ENCODE results near the gene FANCG.

Gene FANCG

GRCh38 chr9:35103660-35104191 lies 24.0 kb upstream of the FANCG start:
- DNase-seq (ENCODE audit: low read depth in 4 of 4, low spot score in 1 of 4), result no peak

DNA sequence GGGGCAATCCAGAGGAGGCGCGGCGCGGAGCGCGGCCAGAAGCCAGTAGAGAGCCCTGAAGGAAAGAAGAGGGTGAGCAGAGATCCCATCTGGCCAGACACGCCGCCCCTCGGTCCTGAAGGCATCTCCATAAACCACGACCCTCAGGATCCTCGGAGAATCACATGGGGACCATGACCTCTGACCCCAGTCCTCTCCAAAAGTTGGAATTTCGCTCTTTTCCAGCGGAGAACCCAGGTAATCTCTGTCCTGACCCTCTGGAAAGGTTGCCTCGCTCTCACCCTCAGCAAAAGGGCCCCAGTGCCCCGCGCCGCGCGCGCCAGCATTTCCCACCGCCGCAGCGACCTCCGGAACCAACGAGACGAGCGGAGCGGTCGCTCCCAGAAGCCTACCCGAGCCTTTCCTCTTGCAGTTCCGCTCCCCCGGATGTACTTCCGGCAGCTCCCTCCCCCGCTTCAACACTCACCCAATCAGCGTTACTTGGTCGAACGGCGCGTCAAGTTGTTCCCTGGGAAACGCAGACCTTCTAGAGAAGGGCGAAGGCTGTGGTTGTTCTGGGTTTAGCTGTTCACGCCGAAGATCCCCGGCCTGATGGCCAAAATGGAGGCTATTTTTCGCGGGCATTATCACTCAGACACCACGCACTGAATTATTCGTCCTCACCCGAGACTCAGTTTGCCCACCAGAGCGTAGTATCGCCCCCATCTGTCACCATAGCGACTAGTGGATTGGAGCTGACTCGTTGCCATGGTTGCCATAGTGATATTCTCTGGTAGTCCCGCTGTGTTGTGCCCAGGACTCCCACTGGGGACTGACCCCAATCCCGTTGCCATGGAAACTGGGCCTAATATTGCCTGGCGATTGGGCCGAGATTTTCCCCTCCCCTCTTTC lies 23.3 kb upstream of the FANCG start, which contains the start of gene STOML2:
Gene STOML2, minus strand, starts transcription at position 363 of the 891 bp plus-strand sequence. Its CDS starts 37 bp downstream, at position 326.
- peak; percentile 80 to 88 (median 84) for DNase-seq (ENCODE audit: low read depth in 4 of 4, low spot score in 1 of 4)

DNA sequence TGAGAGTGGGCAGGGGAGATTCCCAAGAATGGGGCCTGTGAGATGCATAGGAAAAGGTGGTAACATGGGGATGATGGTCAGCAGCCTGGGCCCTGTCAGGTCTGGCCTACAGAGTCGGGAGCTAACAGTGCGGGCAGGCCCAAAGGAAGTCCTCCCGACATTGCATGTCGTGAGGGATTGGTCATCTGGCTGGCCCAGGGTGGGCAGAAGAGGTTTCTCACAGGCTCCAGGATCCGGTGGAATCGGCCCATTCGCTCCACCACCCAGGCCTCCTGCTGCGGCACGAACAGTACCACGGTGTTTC lies 22.7 kb upstream of the FANCG start:
- no peak for DNase-seq (ENCODE audit: low read depth in 4 of 4, low spot score in 1 of 4)

GRCh38 chr9:35097573-35097972 lies 17.8 kb upstream of the FANCG start:
- no peak for DNase-seq (ENCODE audit: low read depth in 4 of 4, low spot score in 1 of 4)

DNA sequence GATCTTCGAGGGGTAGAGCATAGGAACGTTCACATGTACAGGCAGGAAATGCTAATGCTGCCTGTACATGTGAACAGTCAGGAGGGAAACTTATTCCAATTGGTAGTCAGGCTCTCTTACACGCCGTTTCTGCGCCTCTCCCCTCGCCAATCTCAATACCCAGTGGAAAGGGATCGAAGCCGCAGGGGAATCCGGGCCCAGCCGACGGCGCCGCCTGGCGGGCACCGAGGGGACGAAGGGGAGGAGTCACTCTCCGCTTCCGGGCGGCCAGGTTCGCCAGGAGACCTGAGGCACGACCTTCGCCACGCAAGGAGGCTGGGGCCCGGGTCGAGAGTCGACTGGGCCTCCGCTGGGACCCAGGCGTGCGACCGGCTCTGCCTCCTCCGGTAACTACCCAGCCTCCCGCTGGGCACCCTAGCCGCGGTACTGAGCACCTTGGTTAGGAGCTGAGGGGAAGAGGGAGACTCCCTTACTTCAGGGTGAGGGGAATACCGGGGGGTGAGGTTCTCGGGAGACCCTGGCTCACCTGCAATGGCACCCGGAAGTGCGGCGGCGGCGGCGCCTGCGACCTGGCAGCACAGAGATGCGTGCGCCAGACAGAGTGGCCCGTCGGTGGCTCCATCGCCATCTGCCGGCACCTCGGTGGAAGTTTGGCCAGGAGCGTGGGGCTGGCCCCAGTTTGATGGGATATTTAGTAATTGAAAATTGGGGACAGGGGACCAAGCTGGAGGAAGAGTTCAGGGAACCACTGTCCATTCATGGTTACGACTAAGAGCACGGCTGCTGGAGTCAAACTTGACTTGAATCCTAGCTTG lies 16.5 kb upstream of the FANCG start, which contains the start of gene PIGO:
Gene PIGO, minus strand, starts transcription at position 557 of the 815 bp plus-strand sequence. CDS start 1,026 bp downstream, outside the sequence.
- DNase-seq (ENCODE audit: low read depth in 4 of 4, low spot score in 1 of 4), result peak; percentile 77 to 87 (median 84)

GRCh38 chr9:35091536-35091935 lies 11.8 kb upstream of the FANCG start:
- DNase-seq (ENCODE audit: low read depth in 4 of 4, low spot score in 1 of 4), result no peak

DNA sequence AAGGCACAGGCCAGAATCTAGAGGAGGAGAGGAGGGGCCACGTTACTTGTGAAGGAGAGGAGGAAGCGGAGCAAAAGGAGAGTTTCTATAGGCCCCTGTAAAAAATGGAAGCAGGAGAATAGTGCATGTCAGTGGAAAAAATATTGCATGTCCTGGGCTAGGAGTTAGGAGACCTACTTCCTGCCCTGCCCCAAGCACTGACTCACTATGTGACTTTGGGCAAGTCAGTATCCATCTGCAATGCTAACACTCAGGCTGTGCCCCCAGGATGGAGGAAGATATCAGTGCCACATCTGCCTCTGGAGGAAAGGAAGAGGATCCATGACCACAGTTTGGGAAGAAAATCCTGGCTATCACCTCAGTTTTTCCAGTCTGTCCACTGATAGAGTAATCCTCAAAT lies 9.7 kb upstream of the FANCG start:
- no peak for DNase-seq (ENCODE audit: low read depth in 4 of 4, low spot score in 1 of 4)

DNA sequence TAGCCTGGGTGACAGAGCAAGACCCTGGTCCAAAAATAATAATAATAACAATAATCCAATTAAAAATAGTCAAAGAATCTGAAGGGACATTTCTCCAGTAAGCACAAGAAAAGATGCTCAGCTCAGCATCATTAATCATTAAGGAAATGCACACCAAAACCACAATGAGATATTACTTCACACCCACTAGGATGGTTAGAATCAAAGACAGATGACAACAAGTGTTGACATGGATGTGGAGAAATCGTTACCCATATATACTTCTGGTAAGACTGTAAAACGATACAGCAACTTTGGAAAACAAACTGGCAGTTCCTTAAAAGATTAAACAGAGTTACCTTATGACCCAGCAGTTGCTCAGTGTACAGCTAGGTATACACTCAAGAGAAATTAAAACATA lies 5.3 kb upstream of the FANCG start:
- DNase-seq (ENCODE audit: low read depth in 4 of 4, low spot score in 1 of 4), result no peak

GRCh38 chr9:35079041-35079425 lies 709 bp downstream of the FANCG start:
- DNase-seq (ENCODE audit: low read depth in 4 of 4, low spot score in 1 of 4), result no peak

DNA sequence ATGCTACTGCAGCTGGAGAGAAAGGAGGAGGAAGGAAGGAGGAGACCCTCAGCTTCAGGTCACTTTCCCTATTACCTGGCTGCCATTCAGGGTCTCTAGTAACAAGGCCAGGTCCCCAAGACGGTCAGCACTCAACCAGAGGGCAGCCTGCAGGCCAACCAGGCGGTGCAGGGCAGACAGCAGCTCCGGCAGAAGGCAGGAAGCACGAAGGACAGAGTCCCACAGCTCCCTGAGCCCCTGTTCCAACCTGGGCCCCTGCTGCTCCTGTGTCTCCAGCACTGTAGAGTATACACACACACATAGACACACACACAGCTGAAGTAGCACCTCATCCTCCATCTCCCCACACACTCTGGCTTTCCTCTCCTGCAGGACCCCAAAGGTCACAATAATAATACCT lies 1.7 kb downstream of the FANCG start:
- no peak for DNase-seq (ENCODE audit: low read depth in 4 of 4, low spot score in 1 of 4)

GRCh38 chr9:35076848-35077247 lies 2.9 kb downstream of the FANCG start:
- no peak for DNase-seq (ENCODE audit: low read depth in 4 of 4, low spot score in 1 of 4)

DNA sequence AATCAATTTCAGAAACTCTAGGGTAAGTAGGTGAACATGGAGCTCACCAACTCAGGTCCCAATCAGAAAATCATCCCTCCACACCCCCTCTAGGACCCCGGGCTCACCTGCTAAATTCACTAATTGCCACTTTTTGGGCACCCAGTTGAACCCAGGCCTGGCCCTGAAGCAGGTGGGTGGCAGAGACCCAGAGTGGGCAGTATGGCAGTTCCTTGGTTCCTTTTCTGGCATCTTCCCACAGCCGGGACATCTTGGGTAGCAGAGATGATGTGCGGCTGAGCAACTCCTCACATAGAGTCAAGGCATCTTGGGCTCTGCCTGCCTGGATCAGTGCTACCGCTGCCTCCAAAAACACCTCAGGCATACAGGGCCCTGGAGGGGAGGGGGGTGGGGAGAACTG lies 4.4 kb downstream of the FANCG start:
- no peak for DNase-seq (ENCODE audit: low read depth in 4 of 4, low spot score in 1 of 4)

DNA sequence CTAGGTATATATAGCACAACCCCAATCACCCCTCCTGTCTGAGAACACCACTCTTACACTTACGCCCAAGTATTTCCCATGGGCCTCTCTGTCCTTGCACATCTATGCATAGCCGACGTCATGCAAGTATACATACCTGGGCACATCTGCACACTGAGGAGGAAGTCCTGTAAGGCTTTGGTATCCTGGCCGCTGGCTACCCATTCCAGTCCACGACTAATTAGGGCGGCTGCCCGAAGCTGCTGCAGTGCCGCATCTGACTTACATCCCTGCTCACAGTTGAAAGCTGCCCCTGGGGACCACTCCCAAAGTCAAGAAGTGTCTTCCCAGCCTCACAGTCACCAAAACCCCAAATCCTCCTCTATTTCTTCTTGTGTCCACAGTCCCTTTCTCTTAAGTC lies 5.0 kb downstream of the FANCG start:
- DNase-seq (ENCODE audit: low read depth in 4 of 4, low spot score in 1 of 4), result no peak

DNA sequence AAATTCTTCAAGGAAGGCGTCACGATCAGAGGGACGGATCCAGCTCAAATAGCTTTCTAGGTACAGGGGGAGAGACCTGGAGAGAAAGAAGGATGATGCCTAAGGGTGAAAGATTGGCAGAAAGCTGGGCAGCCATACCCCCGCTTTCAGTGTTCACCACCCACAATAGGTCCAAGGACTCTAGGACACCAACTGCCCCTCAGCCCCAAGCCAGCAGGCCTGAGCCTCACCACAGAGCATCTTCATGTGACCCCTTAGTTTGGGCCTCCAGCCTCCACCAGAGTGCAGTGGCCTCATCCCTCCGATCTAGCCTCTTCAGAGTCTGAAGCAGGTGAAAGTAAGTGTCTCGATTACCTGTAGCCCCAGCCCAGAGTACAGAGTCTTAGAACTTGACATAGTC lies 5.6 kb downstream of the FANCG start:
- DNase-seq (ENCODE audit: low read depth in 4 of 4, low spot score in 1 of 4), result no peak

DNA sequence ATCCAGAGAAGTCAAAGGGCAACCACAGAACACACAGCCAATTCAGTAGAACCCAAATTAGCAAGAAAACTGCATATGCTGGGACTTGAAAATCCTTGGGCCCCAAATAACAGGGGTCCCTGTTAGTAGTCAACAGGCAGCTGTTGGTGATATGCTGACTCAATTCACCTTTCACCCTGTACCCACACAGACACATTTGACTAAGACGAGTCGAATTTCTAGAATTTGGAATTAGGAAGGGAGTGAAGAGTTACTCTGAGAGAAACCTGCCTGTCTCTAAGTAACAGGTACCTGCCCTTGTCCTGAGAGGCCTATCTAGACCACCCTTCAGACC lies 6.5 kb downstream of the FANCG start:
- DNase-seq (ENCODE audit: low read depth in 4 of 4, low spot score in 1 of 4), result no peak

- peak; percentile 76 to 94 (median 90) for DNase-seq (ENCODE audit: low read depth in 4 of 4, low spot score in 1 of 4)
These were observed 7.1 kb downstream of the FANCG start, which contains the start of gene VCP for GRCh38 chr9:35072461-35073278. VCP (minus strand) TSS chr9:35072625; CDS start chr9:35072353, 272 bp downstream.

GRCh38 chr9:35071814-35072460 lies 7.8 kb downstream of the FANCG start:
- DNase-seq (ENCODE audit: low read depth in 4 of 4, low spot score in 1 of 4), result peak; percentile 45 to 69 (median 56)

DNA sequence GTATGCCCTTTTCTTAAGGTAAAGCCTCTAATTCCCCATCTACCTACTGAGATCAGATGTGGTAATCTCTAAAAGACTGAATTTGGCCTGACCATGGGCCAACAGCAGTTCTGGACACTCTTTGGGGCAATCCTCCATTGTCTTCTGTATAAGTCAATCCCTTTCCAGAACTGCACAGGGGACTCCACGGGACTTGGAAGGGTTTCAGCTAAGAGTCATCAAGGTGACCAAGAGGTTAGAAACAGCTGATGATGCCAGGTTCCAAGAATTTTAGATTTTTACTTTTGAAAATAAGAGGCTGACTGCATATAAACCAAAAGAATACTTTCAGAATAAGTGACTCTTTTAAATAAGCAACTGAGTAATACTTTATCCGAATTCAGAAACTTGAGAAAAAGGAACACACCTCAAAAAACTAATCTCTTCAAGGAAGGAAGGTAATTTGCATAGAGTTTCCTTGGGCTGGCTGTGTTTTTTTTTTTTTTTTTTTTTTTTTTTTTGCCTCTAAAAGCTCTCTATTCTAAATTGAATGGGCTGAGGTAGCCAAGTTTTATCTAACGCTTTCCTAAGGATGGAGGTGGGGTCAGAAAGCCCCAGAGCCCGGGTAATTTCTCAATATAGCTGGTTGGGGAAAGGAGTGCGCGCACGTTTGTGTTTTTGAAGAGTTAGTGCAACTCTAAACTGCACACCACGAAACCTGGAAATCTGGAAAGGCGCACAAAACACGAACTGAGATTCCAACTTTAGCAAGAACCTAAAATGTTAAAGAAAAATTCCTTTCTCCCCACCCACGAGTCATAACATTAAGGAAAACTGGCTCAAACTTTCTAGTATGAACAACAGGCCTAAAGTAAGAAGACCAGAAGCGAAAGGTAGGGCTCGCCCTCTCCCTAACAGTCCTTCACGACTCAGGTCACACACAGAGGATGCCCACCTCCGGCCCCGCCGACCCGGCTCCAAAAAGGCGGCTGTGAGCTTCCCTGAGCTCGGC lies 8.6 kb downstream of the FANCG start:
- no peak for DNase-seq (ENCODE audit: low read depth in 4 of 4, low spot score in 1 of 4)

GRCh38 chr9:35069020-35069419 lies 10.7 kb downstream of the FANCG start:
- no peak for DNase-seq (ENCODE audit: low read depth in 4 of 4, low spot score in 1 of 4)

Measured in stimulated activated CD4-positive, alpha-beta T cell treated with anti-CD3 and anti-CD28 coated beads, Interleukin-1b, Interleukin-23, amount 100 ng/mL, for 24 hours (primary cell).